IgD-negative memory B cell (primary cell): ENCODE data around the gene SPECC1L. TPM values are rescaled to one million over a fixed set of nuclear protein-coding genes. Genes with fewer than 3 reads are reported as not detected.

Experiments used
- polyA plus RNA-seq: library from polyadenylated mRNA; unstranded; fragments of 300-500 nt; fragmentation: Illumina TruSeq; gene quantifications from one replicate; pipeline ENCODE4 v1.2.3, GENCODE V29; 2021

SPECC1L gene
- polyA plus RNA-seq, 1 donor from 2014 or later, result 19.3 TPM

Other genes starting within 250 kb of the SPECC1L start
- not detected for gene SUSD2, start 89.3 kb upstream of the SPECC1L start, polyA plus RNA-seq
- not detected for gene GGT5, start 25.7 kb upstream of the SPECC1L start, polyA plus RNA-seq
- 26.6 TPM for gene ADORA2A, start 156.8 kb downstream of the SPECC1L start, polyA plus RNA-seq
- gene UPB1, start 224.5 kb downstream of the SPECC1L start, polyA plus RNA-seq, result not detected